HG03460 (cell line): ENCODE measurements around the gene CREBZF.

Experiments
- ATAC-seq: cut with Tn5 transposase; IDR thresholded peaks from one replicate; pipeline ENCODE4 v1.9.1; 2021; ENCODE audit not compliant: unreplicated experiment

The CREBZF gene, protein sequence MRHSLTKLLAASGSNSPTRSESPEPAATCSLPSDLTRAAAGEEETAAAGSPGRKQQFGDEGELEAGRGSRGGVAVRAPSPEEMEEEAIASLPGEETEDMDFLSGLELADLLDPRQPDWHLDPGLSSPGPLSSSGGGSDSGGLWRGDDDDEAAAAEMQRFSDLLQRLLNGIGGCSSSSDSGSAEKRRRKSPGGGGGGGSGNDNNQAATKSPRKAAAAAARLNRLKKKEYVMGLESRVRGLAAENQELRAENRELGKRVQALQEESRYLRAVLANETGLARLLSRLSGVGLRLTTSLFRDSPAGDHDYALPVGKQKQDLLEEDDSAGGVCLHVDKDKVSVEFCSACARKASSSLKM

DNA sequence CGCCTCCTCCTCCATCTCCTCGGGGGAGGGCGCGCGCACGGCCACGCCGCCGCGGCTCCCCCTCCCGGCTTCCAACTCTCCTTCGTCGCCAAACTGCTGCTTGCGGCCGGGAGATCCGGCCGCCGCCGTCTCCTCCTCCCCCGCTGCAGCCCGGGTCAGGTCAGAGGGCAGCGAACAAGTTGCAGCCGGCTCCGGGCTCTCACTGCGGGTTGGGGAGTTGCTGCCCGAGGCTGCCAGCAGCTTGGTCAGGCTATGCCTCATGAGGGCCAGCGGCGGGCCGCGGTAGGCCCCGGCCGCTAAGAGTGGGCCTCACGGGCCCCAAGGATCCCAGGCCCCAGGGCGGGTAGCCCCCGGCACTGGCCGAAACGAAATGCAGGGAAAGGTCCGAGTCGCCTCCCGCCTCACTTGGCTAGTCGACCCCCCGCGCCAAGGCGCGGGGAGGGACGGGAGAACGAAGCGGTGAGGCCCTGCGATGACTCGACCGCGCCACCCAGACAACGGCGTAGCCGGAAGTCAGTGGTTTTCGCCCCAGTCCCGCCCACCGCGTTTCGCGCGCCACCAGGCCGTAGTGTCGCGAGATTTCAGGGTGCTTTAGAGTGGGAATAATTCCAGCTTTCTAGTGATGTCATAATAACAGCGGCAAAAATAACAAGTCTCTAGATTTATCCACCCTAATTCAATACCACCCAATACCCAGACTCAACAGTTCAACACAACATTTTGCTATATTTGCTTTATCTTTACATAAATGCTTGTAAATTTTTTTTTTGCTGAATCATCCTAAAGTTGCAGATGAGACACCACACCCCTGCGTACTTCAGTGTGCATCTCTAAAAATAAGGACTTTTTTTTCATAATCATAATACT is at the start of gene CREBZF:
TSS of gene CREBZF (minus strand) at position 515 of the 867 bp plus-strand sequence. CDS start at position 261, 254 bp downstream.
- ATAC-seq: peak; percentile 86

DNA sequence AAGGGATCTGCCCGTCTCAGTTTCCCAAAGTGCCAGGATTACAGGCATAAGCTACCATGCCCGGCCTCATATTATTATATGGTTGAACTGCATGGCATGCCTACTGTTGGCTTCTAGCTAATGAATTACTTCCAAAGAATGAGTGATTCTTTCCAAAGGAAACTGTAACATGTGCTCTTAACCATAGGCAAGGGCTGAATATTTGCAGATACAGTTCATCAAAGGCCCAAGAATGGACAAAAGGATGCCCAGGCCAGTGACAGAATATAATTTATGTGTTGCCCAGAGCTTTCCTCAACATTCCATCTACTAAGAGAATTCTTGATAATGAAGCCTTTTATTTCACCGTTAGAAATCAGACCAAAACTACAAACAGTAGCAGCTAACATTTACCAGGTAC is 48.0 kb upstream of the CREBZF start:
- no peak for ATAC-seq

DNA sequence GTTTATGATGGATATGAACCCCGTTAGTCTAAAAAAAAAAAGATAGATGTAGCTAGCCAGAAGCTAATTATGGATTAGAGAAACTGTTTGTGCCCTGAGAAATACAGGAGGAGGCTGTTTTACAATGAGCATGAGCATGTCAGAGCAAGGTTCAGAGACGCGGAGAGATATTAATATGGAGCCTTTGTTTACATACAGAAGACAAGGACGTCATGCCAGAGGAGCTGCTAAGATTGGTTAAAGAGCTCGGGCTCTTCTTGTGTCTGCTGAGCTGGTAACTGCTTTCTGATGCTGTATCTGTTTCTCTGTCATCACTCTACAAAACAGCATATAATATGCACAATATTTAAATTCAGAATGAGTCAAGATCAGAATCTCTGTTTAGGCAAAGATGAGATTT is 46.0 kb upstream of the CREBZF start:
- ATAC-seq: no peak

DNA sequence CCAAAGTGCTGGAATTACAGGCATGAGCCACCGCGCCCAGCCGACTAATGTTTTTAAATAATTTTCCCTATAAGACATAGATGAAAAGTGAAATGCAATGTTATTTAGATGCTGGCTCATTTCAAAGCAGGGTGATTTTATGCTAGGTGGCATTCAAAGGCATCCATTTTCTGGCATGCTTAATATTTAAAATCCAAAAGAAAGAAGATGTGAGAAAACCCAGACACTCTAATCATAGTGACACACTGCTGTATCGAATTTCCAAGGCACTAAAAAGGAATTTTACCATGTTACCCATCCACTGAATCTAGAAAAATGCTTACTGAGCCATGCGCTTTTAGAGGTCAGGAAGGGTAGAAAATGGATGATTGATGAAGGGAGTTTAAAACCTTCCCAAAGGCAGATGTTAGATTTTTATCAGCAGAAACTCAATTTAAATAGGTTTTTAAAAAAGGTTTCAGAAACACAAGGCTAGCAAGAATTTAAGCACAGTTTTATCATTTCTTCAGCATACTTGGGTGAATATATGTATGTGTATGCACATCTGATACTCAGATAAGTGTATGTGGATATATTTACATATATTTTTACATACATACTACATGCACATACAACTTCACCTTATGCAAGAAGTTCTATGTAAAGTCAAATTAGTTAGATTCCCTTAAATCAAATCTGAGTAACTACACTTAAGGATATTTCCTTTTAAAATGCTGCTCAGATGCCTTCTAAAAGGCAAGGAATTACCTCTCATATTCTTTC is 45.2 kb upstream of the CREBZF start:
- no peak for ATAC-seq

DNA sequence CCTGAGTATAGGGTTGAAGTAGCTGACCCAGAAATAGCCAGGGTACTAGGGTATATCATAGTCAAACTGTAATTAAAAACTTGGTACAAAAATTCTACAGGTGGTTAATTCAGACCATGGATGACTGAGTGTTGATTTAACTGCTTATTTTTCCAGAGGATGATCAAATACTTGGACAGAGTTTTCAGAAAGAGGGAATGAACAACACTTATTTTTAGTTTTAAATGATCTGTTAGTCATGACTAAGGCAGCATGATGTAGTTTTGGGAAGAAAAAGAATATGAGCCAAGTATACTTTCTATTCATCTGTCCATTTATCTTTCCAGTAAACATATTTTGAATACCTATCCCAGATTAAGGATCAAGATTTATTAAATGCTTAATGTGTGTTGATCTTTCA is 40.9 kb upstream of the CREBZF start:
- no peak for ATAC-seq

DNA sequence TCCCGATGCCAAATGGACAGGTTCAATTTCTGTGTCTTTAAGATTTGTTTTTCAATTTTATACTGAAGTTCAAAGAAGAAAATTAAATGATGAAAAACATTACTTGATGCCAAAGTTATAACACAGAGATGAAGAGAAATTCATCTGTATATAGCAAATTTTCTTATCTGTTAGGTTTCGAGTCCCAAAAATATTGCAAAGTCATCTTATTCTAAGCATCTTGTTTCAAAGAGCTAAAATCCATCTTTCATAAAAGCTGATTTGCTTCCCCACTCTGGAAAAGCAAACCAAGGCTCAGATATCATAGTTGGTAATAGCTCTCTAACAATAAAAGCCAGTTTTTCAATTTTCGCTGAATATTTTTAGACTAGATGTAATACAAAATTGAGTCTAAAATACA is 40.0 kb upstream of the CREBZF start:
- no peak for ATAC-seq

DNA sequence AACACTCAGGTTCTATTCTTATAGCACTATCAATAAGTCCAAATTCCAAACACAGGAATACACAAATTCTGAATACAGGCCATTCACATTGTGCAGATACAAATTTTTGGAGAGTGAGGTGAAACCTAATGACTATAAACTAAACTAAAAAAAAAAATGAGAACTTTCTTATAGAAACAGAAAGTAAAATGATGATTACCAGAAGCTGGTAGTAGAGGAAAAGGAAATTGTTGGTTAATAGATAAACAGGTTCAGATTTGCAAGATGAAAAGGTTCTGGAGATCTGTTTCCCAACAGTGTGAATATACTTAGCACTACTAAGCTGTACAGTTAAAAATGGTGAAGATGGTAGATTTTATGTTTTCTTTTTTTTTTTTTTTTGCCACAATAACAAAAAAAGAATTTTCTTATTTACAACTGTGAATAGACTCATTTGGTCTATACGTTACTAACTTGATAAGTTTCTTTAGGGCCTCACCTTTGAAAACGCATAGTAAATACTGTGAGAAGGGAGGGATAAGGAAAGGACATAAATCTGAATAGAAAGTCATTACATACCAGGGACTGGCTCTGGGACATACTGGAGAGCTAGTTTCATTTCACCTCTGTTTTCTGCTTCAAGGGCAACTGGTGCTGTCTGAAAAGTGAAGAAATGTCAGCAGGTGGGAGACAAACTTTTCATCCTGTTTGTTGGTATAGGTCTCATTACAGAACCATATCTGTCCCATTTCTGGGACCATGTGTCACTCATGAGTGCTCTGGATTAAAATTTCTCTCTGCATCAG is 35.2 kb upstream of the CREBZF start:
- peak; percentile 88 for ATAC-seq

DNA sequence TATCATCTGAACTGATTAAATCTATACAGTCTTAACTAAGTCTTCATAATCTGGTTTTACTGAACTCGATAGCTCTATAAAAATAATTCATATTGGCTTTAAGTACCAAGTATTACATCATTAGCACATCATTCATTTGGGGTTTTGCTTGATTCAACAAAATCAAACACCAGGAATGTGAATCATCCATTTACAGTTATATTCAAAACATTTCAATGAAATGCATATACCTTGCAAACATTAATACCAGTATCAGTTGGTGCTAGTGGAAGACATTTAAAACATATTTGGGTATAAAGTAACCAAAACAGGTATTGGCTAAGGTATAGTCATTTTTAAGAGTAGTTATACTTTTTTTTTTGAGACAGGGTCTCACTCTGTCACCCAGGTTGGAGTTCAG is 33.3 kb upstream of the CREBZF start:
- no peak for ATAC-seq

DNA sequence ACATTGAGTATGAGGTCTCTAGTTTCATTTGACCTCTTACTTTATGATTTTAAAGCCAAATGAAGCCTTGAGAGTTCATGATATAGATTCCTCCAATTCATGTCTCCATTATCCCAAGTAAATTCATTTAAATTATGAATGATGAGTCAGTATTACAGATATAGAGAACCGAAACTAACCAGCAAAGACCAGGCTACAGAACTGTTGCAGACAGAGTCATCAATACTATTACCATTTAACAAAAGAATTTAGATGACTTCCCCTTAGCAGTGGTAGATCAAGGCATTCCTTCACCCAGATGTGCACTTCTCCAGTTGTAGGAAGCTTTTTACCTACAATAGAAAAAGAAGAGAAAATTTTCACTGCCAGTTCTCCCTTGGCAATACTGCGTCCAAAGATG is 32.8 kb upstream of the CREBZF start:
- ATAC-seq: no peak

DNA sequence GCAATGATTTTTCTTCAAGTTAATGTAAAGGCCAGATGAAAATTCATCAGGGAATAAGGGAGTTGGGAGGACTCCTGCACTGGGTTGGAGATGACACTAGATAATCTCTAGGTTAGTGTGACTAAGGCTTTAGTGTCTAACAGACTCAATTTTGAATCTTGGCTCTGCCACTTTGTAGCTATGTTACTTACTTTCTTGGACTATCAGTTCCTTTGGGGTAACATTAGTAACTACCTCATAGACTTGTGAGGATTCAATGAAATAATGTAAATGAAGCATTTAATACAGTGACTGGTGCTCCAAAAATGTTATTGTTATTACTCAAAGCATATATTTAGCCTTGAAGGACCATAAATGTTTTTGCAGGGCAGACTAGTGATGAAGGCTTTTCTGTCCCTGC is 30.6 kb upstream of the CREBZF start:
- ATAC-seq: no peak

DNA sequence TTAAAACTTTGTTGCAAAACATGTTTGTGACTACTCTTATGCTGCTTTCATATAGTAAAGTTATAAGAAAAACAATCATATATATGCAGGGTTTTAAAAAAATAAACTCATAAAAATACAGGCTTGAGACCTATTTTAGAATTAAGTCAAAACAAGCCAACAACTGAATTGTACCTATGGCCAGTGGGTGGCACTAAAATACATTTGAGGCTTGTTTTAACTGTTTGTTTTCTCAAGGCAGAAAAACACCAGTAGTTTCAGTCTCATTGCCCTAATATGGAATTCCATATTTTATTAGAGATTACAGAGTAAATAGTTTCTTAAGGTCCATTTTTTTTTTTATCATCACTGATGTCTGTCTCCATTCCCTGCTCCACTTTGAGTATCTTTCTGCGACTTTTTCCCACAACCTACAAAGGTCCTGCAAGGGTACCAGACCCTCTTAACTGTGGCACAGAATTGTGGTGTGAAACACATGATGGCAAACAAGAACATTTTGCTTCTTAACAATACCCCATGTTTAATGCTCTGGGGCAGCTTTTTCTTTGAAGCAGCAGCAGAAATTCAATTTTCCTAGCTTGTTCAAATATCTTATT is 29.6 kb upstream of the CREBZF start:
- ATAC-seq: no peak

DNA sequence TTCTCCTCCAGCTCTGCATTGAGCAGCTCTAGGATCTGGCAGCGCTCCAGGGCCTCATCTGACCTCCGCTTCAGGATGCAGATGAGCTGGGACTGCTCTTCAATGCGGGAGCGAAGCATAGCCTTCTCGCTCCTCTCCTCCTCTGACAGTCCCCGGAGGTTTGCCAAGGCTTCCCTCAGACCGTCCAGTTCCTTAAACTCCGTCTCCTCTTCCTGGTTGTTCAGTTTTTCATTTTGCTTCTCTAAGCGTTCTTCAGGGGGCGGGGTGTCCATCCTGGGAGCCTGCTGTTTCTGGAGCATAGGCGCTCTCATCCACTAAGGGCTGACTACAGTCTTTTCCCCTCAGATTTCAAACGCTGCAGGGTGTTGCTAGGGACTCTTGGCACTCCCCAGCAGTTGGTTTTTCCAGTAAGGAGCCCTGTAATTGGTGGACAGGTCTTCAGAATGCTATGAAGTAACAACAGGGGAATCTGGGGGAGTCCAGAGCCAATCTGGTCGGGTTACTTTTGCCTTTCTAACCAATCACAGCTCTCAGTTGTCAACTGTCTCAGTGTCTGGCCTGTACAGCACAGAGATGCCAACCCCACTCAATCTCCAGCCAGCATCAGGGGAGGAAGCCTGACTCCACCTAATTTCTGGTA is 21.0 kb upstream of the CREBZF start, which contains the start of gene CCDC89:
TSS of gene CCDC89 (minus strand) at position 376 of the 640 bp plus-strand sequence. CDS start at position 311, 65 bp downstream.
- no peak for ATAC-seq

DNA sequence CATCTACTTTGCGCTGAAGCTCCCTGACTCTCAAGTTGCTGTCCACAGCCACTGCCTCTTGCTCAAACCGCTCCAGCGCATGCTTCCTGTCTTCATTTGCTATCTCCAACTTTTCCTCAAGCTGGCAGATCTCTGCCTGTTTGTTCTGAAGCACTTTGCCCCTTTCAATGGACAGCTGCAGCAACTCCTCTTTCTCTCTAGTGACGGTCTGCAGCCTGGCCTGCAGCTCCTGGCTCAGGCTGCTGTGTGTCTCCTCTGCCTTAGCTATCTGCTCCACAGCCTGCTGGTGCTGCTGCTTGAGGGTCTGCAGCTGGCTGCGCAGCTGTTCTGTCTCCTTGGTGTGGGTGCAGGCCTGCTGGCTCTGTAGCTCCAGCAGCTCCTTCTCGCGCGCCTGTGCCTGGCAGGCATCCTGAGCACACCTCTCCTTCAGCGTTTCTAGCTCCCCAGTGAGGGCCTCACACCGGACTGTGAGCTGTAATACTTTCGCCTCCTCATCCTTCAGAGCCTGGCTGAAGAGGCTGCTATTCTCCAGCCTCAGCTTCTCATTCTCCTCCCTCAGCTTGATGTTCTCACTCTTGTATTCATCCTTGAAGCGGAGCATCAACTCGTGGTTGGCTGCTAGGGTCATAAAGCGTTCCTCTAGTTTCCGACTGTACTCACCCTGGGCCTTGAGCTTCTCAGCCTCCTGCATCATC is 20.3 kb upstream of the CREBZF start:
- ATAC-seq: no peak

DNA sequence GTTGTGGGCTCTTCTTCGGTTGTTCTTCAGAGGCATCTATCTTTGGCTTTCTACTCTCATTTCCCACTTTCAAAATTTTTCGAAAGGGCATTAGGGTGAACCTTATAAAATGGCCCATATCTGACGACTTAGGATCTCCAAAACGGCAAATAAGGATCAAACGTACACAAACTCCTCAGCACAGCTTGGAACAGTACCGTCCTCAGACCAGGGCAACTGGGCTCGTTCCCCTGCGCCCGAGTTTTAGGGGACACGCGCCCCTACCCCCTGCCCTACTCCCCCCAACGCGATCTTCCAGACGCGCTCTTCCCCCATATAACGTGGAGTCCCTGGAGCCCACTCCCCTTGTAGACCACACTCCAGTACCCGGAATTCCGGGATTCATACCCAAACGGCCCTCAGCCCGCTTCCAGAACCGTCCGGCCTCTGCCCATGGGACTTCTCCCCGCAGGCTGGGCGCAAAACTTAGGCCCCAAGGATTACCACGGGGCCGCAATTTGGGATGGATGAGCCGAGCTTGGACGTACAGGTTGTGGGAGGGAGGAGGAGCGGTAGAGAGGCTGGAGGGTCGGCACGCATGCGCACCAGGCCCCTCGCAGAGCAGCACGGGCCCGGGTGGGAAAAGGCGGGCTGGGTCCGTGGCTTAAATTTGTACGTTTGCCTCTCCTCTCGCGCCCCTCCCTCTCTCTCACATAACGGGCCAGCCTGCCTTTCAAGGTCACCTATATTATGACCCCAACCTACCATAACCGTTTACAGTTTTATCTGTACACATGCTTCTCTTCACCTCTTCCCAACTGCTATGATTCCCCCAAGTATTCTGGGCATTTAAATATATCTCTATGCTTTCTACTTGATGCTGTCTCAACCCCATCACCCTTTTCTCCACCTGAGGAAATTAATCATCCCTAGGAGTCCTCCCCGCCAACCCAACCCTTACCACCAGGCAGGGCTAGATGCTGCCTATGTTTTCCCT is 17.7 kb upstream of the CREBZF start:
- ATAC-seq: peak; percentile 83

DNA sequence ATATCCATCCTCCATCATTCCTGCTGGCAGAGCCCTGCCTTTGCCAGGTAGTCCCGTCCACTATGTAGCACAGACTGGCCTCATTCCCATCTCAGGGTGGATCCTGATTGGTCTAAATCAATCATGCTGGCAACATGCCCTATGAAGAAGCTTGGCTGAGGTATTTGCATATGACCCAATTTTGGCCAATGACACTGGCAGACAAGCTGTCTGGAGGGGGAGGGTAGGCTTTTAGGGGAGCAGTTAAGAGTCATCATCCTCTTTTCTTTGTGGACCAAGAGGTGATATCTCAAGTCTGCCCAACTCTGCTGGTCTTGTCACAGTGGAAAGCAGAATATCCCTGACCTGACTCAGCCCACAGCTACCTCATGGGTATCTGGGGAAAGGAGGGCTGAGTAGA is 16.0 kb upstream of the CREBZF start:
- ATAC-seq: no peak

DNA sequence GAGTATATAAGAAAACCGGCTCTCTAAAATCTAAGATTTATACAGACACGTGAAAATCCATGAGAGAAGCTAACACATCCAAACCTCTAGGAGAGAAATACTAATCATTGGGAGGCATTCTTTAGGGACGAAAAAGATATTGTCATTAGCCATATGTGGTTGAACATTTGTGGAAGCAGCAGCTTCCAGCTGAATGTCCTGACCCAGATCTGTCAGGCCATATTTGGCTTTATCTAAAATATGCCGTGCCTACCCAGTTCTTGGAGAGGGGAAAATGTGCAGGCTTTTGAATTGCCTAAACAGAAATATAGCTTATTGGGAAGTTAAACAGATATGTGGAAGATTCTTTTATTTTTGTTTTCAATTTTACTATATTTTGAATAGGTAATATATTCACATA is 14.6 kb upstream of the CREBZF start:
- ATAC-seq: no peak

DNA sequence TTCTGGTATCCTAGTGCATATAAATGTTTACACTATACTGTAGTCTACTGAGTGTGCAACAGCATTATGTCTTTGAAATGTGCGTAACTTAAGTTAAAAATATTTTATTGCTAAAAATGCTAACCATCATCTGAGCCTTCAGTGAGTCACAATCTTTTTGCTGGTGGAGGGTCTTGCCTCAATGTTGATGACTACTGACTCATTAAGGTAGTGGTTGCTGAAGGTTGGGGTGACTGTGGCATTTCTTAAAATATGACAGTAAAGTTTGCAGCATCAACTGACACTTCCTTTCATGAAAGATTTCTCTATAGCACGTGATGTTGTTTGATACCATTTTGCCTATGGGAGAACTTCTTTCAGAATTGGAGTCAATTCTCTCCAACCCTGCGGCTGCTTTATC is 8.5 kb upstream of the CREBZF start:
- ATAC-seq: no peak
